Measurements from ENCODE around the gene CD302.
"Not testable (repeated sequence)": the region's sequence is repeated elsewhere in the genome, so short reads cannot be mapped to it uniquely, and the experiment has no call there.

The CD302 gene

GRCh38 chr2:159748089-159748488, 49.9 kb downstream of the CD302 start:
- no peak for DNase-seq (ENCODE audit: low read depth)

- DNase-seq (ENCODE audit: low read depth), result not testable (repeated sequence)
These were observed 52.8 kb downstream of the CD302 start for GRCh38 chr2:159745237-159745636.

GRCh38 chr2:159744363-159744762, 53.6 kb downstream of the CD302 start:
- peak; percentile 88 for DNase-seq (ENCODE audit: low read depth)

- no peak for DNase-seq (ENCODE audit: low read depth)
These were observed 55.2 kb downstream of the CD302 start for GRCh38 chr2:159742846-159743245.

GRCh38 chr2:159738509-159739390, 59.3 kb downstream of the CD302 start:
- peak; percentile 15 for DNase-seq (ENCODE audit: low read depth)

- no peak for DNase-seq (ENCODE audit: low read depth)
These were observed 60.1 kb downstream of the CD302 start for GRCh38 chr2:159737917-159738296.

GRCh38 chr2:159737292-159737916, 60.6 kb downstream of the CD302 start:
- DNase-seq (ENCODE audit: low read depth), result peak; percentile 27

- peak; percentile 66 for DNase-seq (ENCODE audit: low read depth)
These were observed 62.0 kb downstream of the CD302 start for GRCh38 chr2:159736048-159736447.

- DNase-seq (ENCODE audit: low read depth), result no peak
These were observed 62.4 kb downstream of the CD302 start for GRCh38 chr2:159735648-159736047.

- no peak for DNase-seq (ENCODE audit: low read depth)
These were observed 69.4 kb downstream of the CD302 start for GRCh38 chr2:159728629-159729028.

GRCh38 chr2:159725713-159726112, 72.3 kb downstream of the CD302 start:
- no peak for DNase-seq (ENCODE audit: low read depth)

- DNase-seq (ENCODE audit: low read depth), result not testable (repeated sequence)
These were observed 73.0 kb downstream of the CD302 start for GRCh38 chr2:159724795-159725572.

GRCh38 chr2:159722580-159722979, 75.4 kb downstream of the CD302 start:
- DNase-seq (ENCODE audit: low read depth), result no peak

- no peak for DNase-seq (ENCODE audit: low read depth)
These were observed 77.3 kb downstream of the CD302 start for GRCh38 chr2:159720676-159721075.
